ENCODE measurements around the gene HDAC10.

Gene HDAC10

DNA sequence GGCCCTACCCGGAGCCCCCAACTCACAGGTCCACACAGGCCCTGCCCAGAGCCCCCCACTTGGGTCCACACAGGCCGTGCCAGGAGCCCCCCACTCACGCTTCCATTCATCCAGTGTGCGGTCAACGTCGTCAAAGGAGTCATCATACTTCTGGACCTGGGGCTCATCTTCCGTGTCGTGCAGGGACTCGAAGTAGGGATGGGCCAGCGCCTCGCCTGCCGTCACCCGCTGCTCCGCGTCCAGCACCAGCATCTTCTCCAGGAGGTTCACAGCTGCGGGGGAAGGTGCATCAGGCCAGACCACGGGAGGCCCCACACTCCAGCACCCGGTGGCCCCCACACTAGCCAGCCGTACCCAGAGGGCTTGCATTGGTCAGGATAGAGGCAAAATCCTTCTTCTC, 4.0 kb upstream of the HDAC10 start:
- no peak for DNase-seq

DNA sequence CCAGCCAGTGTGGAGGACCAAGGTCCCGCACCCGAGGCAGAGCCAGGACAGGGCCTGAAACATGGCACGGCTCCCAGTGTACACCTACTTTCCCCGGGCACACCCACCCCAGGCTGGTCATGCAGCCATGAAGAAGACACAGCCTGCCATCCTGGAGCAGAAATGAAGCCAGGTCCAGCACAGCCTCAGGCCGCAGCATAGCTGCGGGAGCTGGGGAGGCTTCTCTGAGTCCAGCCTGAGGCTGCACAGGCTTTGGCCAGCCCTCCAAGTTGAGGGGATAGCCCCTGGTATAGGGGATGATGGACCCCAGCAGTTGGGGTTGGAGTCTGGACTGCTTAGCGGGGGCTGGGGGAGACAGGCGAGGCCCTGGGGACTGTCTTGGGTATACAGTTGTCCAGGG, 2.9 kb upstream of the HDAC10 start:
- no peak for DNase-seq

DNA sequence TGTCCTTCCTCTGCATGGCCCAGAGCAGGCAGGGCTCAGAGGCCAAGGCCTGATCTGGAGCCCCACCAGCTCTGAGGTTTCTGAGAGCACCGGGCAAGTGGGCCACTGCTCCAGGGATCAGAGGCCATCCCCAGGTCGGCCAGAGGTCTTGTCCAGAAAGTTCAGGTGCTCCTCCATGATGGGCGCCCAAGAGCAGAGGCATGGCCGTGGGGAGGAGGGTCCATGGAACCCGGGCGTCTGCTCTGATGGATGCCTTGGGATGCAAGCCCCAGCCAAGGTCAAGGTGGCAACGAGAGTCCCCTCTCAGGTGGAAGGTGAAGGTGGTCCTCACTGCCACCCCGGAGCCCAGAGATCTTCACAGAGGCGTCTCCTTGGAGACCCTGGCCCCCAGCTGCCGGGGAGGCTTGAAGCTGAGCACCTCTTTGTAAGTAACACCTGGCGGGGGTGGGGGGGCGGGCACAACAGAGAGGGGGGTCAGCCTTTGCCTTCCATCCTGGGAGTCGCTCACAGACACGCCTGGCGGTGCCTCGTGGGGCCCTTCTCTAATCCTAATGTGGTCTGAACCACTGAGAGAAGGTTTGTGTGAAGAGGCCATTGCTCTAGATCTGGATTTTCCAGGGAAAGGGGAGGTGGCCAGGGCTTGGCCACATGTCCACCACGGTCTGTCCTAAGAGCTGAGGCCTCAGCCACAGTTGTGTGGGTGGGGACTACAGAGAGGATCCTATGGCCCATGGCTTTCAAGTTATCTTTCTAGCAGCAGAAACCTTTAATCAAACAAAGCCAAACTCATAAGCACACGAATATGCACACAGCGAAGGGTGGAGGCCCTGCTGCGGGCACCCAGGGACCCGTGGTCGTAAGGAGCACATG, 2.2 kb upstream of the HDAC10 start:
- no peak for DNase-seq

DNA sequence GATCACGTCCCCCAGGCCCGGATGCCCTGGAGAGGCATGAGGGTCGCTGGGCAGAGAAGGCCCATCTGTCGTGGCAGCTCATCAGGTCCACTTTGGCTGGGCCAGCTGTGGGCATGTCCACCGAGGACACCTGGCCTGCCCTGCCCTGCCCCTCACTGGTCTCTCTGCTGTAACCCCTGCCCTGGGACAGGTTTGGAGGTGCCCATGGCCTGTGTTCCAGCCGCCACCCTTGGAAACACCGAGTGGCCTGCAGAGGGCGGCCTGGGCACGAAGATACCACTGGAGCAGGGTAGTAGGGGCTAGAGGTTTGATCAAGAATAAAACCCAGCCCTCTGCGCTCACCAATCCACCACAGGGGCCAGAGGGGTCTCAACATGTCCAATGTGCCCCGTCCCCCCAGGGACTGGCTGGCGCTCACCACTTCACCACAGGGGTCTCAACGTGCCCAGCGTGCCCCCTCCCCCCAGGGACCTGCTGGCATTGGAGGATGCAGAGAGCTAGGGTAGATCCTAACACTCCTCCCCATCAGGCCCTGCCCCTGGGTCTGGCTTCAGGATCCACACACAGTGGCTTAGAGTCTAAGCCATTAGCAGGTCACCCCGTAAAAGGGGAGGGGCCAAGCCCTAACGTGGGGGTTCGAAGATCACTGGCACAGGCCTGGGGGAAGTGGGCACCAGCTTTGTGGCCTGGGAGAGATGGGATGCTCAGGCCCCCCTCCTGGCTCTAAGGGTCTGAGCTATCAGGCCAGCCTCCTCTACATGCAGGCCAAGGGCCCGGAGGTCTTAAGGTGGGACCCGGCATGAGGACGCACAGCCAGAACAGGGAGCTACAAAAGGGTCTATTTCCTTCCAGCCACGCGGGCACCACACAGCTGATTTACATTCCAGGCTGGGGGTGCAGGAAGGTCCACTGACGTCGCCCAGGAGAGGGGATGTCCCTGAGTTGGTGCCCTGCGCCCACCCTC, 1.3 kb upstream of the HDAC10 start:
- no peak for DNase-seq

DNA sequence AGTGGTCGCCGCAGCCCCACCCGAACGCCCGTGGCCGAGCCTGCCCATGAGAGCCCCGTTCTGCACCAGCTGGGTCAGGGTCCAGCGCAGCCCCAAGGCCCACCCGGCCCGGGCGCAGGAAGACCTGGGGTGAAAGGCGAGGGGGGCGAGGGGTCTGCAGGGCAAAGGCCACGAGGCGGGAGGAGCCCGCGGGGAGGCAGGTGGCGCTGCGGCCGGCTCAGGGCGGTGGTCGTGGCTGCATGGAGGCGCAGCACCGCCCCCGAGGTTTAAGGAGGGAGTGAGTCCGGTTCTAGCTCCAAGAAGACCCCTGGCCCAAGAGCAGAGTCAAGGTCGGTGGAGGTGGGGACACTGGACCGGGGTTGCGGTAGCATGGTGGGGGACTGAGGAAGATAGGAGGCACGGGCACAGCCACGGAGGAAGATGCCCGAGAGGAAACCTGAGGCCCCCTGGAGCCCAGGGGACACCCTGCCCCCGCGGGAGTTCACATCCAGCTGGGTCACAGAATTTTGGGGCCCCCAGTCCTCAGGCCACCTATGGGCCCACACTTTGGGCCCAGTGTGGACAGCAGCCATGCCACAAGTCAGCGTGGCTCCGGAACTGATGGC, 514 bp upstream of the HDAC10 start:
- DNase-seq: no peak

DNA sequence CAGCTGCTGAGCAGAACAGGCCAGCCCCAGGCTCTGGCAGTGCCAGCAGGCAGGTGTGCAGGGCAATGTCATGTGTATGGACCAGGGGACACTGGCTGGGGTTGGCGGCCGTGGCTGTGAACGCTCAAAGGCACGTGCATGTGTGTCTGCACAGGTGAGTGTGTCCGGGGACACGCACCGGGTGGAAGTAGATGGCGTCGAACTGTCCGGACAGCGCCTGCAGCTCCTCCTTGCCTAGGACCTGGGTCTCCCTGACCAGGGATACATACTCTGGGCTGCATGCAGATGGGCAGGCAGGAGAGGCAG, 863 bp downstream of the HDAC10 start:
- DNase-seq: no peak

DNA sequence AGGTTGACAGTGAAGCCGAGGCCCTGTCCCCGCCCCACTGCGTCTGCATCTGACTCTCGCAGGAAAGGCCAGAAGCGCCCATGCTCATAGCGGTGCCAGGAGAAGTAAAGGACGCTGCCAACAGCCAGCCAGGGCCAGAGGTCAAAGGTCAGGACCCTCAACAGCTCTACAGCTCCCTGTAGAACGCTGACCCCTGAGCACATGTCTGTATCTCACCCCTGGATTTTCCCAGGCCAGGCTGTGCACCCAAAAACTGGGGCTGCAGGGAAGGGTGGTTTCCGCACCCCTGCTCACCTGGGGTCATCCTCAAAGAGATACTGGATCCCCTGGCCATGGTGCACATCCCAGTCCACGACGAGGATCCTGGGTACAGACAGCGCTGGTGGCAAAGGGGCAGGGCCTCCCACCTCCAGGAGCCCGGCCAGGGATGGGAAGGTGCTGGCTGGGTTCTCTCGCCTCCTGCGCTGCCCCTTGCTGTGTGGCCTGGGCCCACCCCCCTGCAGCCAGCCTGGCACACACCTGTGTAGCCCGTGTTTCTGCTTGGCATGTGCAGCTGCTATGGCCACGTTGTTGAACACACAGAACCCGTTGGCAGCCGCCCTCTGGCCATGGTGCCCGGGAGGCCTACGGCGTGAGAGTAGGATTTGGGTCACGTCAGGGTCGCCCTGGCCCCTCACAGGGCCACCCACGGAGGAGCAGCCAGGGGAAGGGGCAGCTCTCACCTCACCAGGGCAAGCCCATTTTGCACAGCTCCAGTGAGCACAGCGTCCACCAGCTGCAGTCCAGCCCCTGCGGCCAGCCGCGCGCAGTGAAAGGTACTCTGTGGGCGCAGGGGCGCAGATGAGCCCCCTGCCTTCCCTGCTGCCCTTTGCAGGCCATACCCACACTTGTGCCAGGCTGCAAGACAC, 1.5 kb downstream of the HDAC10 start:
- DNase-seq: no peak

DNA sequence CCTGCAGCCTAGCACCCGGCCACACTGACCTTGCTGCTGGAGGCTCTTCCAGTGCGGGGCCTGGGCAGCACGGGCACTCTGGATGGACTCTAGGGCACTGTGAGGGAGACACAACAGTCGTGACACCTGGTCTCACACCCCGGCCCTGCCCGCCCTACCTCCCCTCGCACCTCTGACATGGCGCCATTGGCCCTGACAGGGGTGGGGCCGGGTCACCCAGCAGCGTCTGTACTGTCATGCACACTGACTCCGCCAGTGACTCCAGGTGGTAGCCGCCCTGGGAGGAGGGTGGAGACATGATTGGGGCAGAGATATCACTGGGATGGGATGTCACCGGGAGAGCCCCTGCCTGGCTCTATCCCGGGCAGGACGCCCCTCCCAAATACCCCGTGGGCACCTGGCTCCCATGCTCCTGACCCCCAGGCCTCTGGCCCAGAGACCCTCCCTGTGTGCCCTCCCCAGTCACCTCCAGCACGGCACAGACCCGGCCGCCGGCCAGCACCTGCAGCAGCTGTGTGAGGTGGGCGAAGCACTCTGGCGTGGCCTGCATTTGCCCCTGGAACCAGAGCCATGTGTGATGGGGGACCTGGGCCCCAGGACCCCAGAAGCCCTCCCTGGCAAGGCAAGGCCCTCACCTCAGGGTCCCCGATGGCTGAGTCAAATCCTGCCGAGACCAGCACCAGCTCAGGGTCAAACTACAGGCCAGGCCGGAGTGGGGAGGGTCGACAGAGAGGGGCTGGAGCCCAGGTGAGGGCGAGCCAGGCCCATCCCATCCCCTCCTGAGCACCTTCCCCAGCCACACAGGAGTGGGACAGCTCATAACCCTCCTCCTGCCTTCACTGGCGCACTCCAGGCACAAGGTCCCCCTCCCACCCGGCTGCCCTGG, 2.6 kb downstream of the HDAC10 start:
- no peak for DNase-seq

DNA sequence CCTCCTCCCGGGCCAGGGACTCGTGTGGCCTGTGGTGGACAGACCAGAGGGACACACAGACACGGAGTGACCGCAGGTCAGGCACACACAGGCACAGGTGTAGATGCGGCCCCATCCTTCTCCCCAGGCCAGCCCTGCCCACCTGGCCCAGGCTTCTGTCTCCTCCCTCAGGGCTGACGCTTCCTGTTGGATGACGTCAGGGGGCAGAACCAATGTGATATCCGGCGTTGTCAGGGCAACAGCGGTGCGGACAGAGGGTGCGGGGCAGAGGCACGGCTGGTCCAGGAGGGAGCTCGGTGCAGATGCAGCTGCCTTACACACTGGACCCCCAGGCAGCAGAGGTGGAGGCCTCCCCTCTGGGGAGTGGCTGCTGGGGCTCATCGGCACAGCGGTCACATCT, 3.3 kb downstream of the HDAC10 start:
- DNase-seq: no peak

DNA sequence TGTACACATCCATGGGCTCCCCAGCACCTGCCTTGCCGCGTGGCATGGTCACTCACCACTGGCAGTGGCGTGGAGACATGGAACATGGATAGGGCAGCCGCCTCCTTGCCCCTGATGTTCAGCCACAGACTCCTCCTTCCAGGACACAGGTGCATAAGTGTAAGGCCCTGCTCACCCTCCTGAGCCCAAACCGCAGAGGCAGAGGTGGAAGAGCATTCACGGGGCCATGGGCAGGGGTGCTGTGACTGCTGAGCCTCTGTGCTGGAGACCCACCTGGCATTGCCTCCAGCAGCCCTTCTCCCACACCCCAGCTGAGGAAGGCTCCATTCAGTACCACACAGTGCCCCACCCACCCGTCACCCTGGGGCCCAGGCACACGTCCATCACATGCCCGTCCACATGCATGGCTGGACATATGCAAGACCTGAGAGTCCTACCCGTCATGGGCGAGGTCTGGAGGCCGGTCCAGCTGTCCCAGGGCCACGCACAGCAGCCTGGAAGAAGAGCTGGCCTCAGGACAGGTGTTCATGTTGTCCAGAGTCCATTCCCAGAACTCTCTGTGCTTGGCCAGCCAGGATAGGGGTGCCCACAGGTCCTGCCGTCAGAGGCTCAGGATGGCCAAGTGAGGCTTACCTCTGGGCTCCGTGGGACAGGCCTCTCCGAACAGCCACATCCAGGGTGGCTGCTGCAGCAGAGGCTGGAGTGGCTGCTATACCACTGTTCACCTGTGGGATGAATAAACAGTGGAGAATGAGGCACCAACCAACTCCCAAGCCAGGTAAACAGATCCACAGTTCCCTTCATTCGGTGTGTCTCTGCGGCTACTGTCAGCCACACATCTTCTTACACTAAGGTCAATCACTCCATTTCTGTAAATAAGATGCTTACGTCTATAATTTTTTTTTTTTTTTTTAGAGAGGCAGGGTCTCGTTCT, 4.6 kb downstream of the HDAC10 start:
- no peak for DNase-seq

DNA sequence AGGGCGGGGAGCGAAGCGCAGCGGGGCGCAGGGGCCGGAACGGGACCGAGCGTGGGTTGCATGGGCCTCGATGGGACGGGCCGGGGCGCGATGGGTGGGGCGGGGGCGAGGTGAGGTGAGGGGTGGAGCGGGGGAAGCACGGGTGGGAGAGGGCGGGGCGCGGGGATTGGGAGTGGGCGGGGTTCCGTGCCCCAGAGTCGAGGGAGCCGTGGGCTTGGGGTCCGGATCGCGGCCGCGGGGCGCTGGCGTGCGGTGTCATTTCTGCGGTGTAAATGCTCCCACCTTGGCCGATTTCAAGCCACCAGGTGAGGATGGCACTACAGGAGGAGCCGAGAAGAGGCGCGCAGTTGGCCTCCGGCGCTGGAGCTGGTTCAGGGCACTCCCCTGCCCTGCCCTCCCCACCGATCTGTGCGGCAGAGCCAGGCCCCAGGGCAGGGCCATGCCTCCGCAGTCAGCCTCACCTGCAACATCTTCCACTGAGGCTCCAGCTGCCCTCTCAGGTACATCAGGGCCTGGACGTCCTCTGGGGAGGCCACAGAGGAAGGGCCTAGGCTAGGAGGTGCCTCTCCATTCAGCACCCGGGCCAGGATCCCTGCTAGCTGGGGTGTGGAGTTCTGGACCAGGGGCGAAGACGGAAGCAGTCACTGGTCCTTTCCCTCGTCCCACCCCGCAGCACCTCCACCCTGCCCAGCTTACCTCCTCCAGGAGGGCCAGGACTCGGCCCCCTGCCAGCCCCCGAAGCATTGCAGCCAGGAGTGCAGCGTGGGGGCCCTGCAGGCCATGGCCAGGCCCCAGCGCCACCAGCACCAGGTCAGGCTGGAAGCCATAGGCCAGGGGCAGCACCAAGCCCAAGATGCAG, 5.6 kb downstream of the HDAC10 start:
- no peak for DNase-seq

DNA sequence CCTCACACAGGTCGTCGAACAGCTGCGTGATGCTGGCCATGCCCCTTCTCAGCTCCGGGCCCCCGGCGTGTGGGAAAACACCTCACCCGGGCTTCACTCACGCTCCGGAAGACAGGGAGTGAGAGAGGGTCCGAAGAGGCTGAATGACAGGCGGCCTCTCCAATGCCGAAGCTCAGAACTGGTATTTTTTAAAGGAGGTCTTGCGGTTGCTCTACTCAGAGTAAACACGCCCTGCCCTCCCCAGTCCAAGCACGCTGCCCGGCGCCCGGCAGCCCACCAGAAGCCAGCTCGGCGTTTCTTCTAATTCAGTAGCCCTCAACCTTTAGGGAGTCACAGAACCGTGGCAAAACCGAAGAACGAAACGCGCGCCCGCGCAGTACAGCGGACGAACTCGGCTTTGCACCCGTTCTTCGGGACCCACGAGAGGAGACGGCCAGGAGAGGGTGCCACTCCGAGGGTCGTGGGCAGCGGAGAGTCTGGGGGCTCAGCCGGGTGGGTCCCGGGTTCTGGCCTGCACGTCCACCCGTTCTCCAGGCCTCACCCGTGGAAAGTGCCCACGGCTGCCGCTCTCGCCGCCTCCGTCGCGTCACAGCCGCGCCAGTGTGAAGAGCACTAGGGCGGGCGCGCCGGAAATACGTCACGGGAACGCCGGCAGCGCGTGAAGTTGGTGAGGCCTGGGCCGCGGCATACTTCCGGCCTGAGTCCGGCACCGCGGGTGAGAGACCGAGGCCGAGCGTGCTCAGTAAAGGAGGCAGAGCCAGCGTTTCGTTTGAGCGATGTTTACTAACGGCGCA, 6.4 kb downstream of the HDAC10 start, which contains the start of gene TUBGCP6:
Gene TUBGCP6 (minus strand): TSS at position 604 of the 794 bp plus-strand sequence. CDS start 564 bp downstream, at position 40.
- DNase-seq: peak; percentile 64

DNA sequence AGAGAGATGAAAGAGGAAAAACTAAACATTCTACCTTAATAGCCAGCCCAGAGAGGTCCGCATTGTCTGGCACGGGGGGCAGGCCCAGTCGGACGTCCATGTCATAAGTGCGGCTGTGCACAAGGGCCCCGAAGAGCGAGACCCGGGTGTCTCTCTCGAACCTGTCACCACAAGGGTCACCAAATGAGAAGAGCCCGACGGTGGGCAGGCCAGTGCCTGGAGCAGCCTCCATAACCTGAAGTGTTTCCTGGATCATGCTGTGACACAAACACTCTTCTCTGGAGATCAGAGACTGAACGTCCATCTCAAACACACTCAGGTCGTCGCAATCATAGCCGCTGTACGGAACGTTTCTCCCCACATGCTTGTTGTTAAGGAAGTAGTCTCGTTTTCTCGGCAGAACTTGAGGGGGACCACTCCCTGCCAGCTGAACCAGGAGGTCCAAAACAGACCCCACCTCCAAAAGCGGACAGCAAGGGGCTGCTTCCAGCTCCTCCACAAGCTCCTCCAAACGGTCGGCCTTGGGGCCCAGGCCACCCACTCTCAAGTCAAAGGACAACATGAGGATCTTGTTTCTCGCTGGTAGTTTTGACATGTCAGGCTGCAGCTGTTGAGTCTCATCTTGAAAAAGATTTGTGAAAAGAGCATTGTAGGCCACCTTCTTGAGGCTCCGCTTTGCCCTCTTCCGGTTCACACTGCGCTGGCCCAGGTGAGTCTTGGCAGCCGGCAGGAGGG, 7.2 kb downstream of the HDAC10 start:
- no peak for DNase-seq

DNA sequence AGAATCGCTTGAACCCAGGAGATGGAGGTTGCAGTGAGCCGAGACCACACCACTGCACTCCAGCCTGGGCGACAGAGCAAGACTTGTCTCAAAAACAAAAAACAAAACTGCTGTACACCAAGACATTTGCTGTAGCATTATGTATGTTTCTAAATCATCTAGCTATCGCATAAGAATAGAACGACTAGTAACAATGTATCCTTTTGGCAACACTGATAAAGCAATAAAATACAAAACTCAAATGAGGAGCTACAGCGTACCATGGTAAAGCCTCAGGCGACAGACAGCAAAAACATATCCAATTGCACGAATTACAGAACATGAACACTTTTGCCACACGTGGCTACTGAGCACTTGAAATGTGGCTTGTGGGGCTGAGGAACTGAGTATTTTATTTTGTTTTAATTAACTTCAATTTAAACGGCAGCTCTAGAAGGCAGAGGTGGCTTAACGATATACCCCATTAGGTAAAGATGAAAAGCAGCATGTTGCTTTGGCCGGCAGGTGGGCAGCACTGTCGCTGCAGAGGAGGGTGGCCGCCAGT, 8.6 kb downstream of the HDAC10 start:
- no peak for DNase-seq

DNA sequence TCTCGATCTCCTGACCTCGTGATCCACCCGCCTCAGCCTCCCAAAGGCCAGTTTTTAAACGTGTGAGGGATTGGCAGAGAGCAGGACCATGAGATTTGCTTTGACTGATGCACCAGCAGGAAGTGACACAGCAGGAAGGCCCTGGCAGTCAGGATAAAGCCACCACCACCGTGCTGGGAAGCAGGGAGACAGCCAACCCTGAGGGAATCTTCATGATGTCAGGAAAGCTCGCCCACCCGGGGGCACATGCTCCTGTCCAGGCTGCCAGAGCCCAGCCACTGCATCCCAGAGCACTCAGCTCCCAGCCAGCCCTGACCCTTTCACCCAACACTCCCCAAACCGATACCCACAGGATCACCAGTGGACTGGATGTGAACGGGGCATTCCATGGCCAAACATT, 12.3 kb downstream of the HDAC10 start:
- DNase-seq: no peak

DNA sequence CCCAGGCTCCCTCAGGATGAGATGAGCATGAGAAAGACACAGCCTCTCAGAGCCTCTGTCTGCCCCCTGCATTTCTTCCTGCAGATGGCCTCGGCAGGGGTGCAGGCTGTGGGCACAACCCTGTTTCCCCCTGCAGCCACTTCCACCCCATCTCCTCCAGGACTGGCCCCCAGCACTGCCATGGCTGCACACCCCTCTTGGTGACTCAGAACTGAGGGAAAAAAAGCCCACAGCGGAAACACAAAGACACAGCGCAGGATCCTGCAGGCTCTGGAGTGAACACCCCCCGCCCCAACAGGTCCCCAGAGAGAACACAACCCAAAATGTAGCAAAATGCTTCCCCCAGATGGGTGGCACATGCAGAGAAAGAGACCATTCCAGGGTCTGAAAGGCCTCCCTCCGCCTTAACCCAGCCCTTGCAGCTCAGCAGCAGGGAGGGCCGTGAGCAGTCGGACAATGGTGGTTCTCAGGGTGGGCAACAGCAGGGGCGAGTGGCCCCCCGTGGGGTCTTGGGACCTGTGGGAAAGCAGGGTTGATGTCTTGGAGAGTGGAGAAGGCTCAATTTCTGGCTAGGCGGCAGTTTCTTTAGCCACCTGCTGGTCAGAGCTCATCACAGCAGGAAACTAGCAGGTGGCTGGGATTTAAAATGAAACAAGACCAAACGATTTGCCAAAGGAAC, 14.2 kb downstream of the HDAC10 start:
- DNase-seq: no peak

DNA sequence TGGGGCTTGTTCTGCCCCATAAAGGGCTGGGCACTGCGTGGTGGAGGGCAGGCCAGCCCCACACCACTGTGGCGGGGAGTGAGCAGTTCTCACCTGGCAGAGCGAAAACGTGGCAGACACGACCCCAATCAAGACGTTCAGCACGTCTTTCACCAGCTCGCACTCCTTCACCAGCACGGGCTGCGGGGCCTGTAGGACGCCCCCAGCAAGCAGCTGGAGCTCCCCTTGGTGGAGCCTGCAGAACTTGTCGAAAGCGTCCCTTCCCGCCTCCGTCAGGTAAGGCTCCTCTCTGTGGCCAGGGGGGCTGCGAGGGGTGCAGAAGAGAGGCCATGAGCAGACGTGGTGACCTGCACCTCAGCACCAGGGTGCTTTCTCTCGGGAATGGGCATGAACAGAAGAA, 17.8 kb downstream of the HDAC10 start:
- DNase-seq: no peak

Measured in DMS 273 treated with DMSO at 0.1 percent for 48 hours (cell line).